RPMI8226 (cell line): Measurements from ENCODE around the gene NUP188.

ENCODE experiments used
- DNase-seq: peaks from one replicate; pipeline ENCODE4 v3.0.0-alpha.2; 2015

NUP188 gene, protein sequence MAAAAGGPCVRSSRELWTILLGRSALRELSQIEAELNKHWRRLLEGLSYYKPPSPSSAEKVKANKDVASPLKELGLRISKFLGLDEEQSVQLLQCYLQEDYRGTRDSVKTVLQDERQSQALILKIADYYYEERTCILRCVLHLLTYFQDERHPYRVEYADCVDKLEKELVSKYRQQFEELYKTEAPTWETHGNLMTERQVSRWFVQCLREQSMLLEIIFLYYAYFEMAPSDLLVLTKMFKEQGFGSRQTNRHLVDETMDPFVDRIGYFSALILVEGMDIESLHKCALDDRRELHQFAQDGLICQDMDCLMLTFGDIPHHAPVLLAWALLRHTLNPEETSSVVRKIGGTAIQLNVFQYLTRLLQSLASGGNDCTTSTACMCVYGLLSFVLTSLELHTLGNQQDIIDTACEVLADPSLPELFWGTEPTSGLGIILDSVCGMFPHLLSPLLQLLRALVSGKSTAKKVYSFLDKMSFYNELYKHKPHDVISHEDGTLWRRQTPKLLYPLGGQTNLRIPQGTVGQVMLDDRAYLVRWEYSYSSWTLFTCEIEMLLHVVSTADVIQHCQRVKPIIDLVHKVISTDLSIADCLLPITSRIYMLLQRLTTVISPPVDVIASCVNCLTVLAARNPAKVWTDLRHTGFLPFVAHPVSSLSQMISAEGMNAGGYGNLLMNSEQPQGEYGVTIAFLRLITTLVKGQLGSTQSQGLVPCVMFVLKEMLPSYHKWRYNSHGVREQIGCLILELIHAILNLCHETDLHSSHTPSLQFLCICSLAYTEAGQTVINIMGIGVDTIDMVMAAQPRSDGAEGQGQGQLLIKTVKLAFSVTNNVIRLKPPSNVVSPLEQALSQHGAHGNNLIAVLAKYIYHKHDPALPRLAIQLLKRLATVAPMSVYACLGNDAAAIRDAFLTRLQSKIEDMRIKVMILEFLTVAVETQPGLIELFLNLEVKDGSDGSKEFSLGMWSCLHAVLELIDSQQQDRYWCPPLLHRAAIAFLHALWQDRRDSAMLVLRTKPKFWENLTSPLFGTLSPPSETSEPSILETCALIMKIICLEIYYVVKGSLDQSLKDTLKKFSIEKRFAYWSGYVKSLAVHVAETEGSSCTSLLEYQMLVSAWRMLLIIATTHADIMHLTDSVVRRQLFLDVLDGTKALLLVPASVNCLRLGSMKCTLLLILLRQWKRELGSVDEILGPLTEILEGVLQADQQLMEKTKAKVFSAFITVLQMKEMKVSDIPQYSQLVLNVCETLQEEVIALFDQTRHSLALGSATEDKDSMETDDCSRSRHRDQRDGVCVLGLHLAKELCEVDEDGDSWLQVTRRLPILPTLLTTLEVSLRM (N-terminal part only)

GRCh38 chr9:128947527-128948301, at the start of gene NUP188, which contains the start of gene DOLK:
Gene NUP188, plus strand, starts transcription at chr9:128947699. Its CDS starts 21 bp downstream, at chr9:128947720.
Gene DOLK, minus strand, starts transcription at chr9:128947603. Its CDS starts 300 bp downstream, at chr9:128947303.
- DNase-seq, result peak; percentile 98

- no peak for DNase-seq
These were observed 49.1 kb upstream of the NUP188 start for GRCh38 chr9:128898382-128898781.

GRCh38 chr9:128898845-128899565, 48.5 kb upstream of the NUP188 start:
- no peak for DNase-seq

DNA sequence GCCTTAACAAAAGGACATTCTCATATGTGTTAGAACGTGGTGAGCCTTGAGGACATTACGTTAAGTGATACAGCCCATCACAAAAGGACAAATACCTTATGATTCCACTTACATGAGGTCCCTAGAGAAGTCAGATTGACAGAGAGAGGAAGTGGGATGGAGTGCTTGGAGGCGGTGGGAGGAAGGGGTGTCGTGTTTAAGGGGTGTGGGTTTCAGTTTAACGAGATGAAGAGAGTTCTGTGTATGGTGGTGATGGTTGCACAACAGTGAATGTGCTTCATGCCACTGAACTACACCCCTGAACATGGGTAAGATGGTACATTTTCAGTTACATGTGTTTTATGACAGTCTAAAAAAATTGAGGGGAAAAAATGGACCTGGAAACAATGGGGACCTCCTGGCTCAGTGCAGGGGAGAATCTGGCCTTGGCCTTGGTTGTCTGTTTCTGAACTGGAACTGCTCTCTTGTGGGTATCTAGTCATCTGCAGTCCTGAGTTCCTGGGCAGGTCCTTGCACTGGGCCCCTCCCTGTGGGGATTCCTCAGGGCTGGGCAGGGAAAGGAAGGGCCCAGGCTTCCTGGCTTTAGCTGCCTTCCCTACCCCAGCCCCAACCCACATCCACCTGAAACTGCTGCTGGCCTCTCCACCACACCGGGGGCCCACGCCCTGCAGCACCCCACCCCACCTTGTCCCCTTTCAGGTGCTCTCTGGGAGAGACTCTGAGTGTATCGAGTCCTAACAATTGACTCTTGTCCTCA, 47.8 kb upstream of the NUP188 start:
- DNase-seq, result no peak

DNA sequence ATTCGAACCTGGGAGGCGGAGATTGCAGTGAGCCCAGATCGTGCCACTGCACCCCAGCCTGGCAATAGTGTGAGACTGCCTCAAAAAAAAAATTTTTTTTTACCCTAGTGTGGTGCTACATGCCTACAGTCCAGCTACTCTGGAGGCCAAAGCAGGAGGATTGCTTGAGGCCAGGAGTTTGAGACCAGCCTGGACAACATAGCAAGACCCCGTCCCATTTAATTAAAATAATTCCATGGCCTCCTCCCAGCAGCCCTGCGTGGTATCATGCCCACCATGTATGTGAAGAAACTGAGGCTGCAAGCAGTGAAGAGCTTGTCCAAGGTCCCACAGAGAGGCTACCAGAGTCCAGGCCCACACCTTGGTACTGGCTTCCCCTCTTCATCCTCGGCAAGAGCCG, 46.1 kb upstream of the NUP188 start:
- DNase-seq, result no peak

GRCh38 chr9:128901822-128902221, 45.7 kb upstream of the NUP188 start:
- DNase-seq, result no peak

DNA sequence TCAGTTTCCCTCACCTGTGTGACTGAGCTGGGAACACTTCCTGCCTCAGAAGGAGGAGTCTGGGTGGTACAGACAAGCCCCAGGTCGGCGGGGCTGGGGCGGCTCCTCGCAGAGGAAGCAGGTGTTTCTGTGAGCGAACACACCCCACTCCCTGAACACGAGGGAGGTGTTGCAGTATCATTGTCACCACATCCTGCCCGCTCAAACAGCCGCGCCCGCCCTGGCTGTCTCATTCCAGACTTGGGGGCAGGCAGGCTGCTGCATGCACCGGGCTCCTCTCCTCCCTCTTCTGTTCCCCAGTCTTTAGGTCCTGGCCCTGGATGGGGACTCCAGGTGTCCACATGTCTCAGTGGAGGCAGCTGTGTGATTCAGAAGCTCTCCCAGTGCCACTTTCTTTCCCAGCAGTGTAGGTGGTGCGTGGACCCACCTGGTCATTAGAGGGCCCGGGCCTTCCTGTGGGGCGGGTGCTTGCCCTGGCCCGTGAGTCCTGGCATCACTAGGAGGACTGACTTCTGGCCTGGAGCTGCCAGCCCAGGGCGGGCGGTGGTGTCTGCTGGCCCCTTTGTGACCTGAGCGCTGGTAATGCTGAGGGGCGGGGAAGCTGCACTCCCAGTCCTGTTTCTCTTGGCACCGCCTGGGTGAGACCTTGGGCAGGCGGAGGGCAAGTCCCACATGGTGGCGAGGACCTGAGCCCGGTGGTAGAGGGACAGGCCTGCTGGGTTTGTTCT, 45.0 kb upstream of the NUP188 start:
- DNase-seq, result no peak

DNA sequence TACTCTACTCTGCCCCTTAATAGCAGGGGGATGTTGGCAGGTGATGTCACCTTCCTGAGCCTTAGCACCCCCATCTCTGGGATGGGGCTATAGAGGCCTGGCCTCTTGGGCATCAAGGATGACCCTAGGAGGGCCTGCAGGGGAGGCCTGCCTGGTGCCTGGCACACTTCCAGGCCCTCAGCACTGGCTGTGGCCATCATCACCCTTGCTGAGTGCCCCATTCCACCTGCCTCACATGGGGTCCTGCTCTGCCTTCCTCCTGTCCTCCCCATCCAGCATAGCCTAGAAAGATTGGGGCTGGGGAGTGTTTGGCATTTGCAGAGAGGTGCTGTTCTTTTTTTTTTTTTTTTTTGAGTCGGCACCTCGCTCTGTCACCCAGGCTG, 44.4 kb upstream of the NUP188 start:
- DNase-seq, result no peak

- DNase-seq, result no peak
These were observed 43.5 kb upstream of the NUP188 start for GRCh38 chr9:128903871-128904620.

DNA sequence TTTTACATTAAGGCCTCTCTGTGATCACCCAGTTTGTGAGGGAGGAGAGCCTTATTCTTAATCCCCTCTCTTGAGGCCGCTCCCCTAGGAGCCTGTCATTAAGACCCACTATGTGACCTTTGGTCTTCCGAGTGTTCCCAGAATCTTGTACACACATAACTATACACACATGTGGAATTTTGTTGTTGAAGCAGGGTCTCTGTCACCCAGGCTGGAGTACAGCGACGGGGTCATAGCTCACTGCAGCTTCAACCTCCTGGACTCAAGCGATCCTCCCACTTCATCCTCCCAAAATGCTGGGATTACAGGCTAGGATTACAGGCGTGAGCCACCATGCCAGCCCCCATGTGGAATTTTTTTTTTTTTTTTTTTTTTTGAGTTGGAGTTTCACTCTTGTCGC, 41.5 kb upstream of the NUP188 start:
- DNase-seq, result no peak

DNA sequence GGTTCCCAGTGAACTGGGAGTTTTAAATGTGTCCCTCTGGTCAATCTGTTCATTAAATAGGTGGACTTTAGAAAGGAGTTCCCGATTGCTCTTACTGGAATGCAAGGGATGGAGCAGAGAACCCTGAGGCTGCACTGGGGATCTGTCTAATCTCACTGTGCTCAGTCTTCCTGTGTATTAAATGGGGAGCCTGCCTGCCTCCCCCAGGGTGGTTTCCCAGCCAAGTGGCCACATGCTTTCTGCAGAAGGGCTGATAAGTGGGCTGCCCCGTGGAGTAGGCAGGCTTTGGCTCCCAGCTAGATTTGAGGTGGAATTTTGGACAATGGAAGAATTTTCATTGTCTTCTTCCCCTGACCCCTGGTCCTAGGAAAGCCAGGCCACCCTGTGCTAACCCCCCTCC, 40.8 kb upstream of the NUP188 start:
- DNase-seq, result no peak

DNA sequence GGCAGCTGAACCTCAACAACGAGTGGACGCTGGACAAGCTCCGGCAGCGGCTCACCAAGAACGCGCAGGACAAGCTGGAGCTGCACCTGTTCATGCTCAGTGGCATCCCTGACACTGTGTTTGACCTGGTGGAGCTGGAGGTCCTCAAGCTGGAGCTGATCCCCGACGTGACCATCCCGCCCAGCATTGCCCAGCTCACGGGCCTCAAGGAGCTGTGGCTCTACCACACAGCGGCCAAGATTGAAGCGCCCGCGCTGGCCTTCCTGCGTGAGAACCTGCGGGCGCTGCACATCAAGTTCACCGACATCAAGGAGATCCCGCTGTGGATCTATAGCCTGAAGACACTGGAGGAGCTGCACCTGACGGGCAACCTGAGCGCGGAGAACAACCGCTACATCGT, 39.1 kb upstream of the NUP188 start:
- DNase-seq, result no peak

DNA sequence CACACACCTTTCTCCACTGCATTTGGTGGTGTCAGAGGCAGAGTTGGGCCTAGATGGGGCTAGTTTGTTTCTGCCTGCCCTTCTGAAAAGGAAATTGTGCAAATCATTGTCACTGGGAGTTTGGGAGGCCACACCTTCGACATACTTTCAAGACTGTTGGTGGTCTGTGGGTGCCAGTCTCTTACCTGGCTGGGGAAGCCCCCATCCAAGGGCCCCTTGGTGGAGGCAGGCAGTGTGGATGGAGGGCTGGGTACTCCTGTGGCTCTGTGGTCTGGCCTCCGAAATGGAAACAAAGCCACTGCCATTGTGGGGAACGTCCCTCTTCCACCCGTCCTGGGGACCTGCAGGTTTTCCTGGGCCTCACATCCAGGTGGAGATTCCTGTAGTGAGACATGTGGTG, 37.6 kb upstream of the NUP188 start:
- DNase-seq, result no peak

DNA sequence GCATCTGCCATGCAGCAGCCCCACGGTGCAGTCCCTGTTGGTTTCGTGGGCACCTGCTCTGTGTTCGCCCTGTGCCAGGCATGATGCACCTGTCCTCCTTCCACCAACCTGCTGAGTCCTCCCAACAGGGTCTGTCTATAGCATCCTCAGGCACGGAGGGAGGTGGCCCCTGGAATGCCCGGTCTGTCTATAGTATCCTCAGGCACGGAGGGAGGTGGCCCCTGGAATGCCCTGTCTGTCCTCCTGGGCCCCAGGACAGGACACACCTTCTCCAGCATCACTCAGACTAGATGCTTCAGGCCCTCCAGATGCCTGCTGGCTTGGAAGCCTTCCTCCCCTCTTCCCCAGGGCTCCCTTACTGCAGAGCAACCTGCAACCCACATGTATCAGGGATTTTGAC, 36.6 kb upstream of the NUP188 start:
- no peak for DNase-seq

- DNase-seq, result no peak
These were observed 35.9 kb upstream of the NUP188 start for GRCh38 chr9:128911529-128912035.

DNA sequence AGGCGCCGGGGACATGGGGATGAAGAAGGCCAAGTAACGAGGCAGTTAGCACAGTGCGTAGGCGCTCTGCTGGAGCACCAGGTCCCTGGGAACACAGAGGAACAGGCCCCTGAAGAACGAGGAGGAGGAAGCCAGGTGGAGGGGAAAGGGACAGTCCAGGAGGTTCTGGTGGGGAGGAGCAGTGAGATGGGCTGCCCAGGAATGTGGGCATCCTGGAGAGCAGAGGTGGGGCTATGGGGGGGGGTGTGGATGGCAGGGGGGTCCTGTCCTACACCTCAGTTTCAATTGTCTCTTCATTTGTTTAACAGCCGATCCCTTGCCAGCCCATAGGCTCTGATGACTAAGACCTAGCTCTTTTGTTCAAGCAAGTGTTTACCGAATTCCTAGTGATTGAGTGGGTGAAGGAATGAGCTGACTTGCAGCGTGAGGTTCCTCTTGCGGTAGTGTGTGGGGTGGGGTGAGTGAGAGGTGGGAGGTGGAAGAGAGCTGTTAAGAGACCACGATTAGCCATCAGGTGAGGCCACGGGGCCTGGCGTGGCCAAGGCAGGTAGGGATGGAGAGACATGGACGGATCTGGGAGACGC, 35.1 kb upstream of the NUP188 start:
- no peak for DNase-seq

DNA sequence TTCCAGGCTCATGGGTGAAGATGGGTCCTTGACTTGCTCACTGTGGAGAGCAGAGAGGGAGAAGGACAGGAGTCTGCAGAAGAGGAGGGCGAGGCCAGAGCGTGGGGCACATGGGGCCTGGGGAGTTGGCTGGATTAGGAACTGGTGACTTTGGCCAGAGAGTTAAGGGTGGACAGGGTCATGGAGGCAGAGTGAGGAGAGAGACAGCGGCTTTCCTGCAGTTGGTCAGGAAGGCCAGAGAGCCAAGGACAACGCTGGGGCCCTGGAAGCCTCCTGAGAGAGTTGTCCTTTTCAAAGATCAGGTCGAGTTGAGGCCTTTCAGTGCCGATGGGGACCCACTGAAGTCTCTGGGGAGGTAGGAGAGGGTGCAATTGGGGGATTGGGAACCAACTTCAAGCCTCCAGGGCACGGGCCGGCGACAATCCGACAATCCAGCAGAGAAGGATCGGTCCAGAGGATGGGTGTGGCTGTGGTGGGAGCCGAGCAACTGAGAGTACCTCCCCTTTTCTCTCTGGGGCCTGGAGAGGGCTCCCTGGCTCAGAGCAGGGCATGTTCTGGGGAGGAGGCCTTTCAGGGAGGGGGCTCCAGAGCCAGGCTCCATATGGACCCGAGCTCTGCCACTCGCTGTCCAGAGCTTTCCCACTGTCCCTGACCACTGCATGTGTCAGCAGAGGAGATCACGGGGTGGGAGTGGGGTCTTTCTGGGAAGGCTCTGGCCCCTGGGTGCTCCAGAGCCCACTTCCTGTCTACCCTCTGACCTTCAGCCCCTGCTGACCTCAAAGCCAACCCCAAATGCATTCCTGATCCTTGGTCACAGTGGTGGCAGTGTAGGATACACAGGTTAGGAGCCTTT, 34.2 kb upstream of the NUP188 start:
- DNase-seq, result no peak
